Stomach (tissue), 9 donors: ENCODE measurements around the gene CDK17. TPM values are rescaled to one million over a fixed set of nuclear protein-coding genes. Genes with fewer than 3 reads are reported as not detected.

ENCODE experiments used
- DNase-seq, 2 donors: peaks; one replicate each; pipeline versions ENCODE4 v3.0.0 to v3.0.0-alpha.2; 2013 to 2019
- H3K27ac ChIP-seq, 5 donors: fragments of 200-600 bp in 4 of 5; sonication (generic) in 4 of 5; one replicate each; pipeline ENCODE4 v1.5.1; 2013 to 2019; ENCODE audit warnings: mild to moderate bottlenecking in 1 of 5, moderate library complexity in 1 of 5
- H3K27me3 ChIP-seq, 3 donors: fragments of 200-600 bp; sonication (generic); one replicate each; pipeline ENCODE4 v1.5.1; 2017 to 2019; ENCODE audit warnings: mixed run types in 1 of 3
- H3K36me3 ChIP-seq, 4 donors: fragments of 200-600 bp; sonication (generic); 1 replicate in 3 of 4; 2 replicates in 1 of 4; pipeline ENCODE4 v1.5.1; 2016 to 2019
- H3K4me1 ChIP-seq, 4 donors: fragments of 200-600 bp; sonication (generic); one replicate each; pipeline ENCODE4 v1.5.1; 2016 to 2019
- H3K4me3 ChIP-seq, 4 donors: fragments of 200-600 bp; sonication (generic) in 3 of 4; one replicate each; pipeline ENCODE4 v1.5.1; 2016 to 2019; ENCODE audit warnings: mild to moderate bottlenecking in 1 of 4
- H3K9me3 ChIP-seq, 4 donors: fragments of 200-600 bp; sonication (generic); one replicate each; pipeline ENCODE4 v1.5.1; 2016 to 2019
- EP300 ChIP-seq: sonication (generic); formaldehyde crosslinking; IDR thresholded peaks from one replicate; pipeline ENCODE4 v1.6.1; 2017; ENCODE audit warnings: antibody characterized with exemption
- POLR2A ChIP-seq, 4 donors: fragments of 450-650 bp; IDR thresholded peaks; one replicate each; pipeline ENCODE4 v1.6.1; 2016; ENCODE audit warnings: antibody characterized with exemption in 4 of 4, control low read depth in 2 of 4, mild to moderate bottlenecking in 1 of 4, moderate library complexity in 1 of 4
- POLR2AphosphoS5 ChIP-seq, 3 donors: sonication (generic); formaldehyde crosslinking; IDR thresholded peaks; one replicate each; pipeline ENCODE4 v1.6.1; 2016; ENCODE audit warnings: antibody characterized with exemption in 3 of 3
- WGBS, 5 donors: extraction: QIAGEN DNeasy Blood & Tissue Kit in 3 of 5; methylation state at CpG; one replicate each; pipeline versions ENCODE4 v1.1.5 to v1.1.7; 2013 to 2018; 5-methylcytosine and 5-hydroxymethylcytosine counted together
- intact Hi-C: fragments of 100-400 bp; cut with DNase I; formaldehyde crosslinking; loops from one replicate; pipeline ENCODE4 v1.15.1; 2023; ENCODE audit warnings: low total_unique reads
- polyA plus RNA-seq, 3 donors: library from polyadenylated mRNA; stranded (reverse); fragments of 200-250 nt; gene quantifications; one replicate each; pipeline ENCODE4 v1.2.3, GENCODE V29; 2013
- total RNA-seq, 5 donors: library from RNA; depleted of rRNA; stranded (reverse); fragments of >200 nt; gene quantifications; one replicate each; pipeline versions ENCODE4 v1.1.0 to v1.2.3, GENCODE V29; 2014 to 2016
- TF ChIP-seq, protein P1 (sequence below), 7 experiments: fragments of 450-650 bp in 4 of 7; fragments of 200-600 bp in 3 of 7; sonication (generic) in 3 of 7; IDR thresholded peaks; one replicate each; pipeline ENCODE4 v1.5.1; 2016 to 2019; ENCODE audit warnings: antibody characterized with exemption in 7 of 7, control low read depth in 2 of 7, mild to moderate bottlenecking in 1 of 7
- donor health status: healthy with polysubstance abuse.
- donor health status: Bipolar disorder and iron deficiency.
- donor health status: healthy.

Gene CDK17
- total and polyA plus RNA-seq, 8 donors: 5.4 to 137 (median 40.5) TPM

DNA sequence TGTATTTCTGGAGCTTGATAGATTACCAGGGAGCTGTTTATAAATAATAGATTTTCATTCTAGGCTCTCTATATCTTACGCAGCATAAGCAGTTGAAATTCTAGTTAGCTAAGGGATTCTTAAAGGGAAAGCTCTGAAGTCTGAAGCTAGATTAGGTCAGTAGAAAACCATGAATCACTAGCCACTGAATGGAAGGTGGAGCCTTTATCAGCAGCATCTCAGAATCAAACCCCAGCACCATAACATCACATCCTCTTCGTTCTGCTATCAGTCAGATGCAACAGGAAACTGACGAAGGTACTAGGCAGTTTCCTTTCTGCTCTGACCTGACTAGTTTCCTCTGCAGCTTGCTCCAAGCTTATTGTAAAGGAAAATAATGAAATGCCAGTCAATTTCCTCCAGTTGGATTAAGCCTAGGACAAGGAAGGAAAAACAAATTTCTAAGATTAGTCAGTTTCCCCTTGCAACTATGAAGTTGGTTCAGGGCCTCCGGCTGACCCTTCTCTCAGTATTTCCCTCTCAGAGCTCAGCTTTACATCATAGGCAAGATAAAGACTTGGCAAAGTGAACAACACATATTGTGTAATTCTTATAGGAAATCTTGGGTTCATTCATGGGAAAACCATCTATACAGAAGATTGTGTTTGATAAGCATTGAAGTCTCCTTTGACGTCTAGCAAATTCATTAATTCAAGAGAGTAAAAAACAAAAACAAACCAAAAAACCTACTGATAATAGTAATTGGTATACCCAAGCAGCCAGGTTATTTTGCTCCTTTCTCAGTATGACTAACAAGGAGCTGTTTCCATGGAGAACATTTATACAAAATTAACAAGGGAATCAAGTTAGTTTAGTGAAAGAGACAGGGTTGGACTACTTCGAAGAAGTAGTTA is 45.7 kb upstream of the CDK17 start:
- intact Hi-C loops: no loop called here
- peak overlapping the region in 4 of 5 donors; percentile 56 to 75 (median 65) for H3K27ac ChIP-seq
- WGBS, 5 donors: 40 to 49% (median 42%) methylated on average over 6 of the region's 6 CpGs
- DNase-seq: peak in 1 of 2 donors; percentile 84
- H3K4me3 ChIP-seq: no peak overlapping the region
- no peaks in the 10 kb centered on the region for H3K36me3 ChIP-seq
- no peaks in the 10 kb centered on the region for H3K27me3 ChIP-seq
- TF ChIP-seq POLR2AphosphoS5 (IDR thresholded peaks at IDR 0.05): peak; percentile 14 to 69 (median 54)
- TF ChIP-seq, protein P1, sequence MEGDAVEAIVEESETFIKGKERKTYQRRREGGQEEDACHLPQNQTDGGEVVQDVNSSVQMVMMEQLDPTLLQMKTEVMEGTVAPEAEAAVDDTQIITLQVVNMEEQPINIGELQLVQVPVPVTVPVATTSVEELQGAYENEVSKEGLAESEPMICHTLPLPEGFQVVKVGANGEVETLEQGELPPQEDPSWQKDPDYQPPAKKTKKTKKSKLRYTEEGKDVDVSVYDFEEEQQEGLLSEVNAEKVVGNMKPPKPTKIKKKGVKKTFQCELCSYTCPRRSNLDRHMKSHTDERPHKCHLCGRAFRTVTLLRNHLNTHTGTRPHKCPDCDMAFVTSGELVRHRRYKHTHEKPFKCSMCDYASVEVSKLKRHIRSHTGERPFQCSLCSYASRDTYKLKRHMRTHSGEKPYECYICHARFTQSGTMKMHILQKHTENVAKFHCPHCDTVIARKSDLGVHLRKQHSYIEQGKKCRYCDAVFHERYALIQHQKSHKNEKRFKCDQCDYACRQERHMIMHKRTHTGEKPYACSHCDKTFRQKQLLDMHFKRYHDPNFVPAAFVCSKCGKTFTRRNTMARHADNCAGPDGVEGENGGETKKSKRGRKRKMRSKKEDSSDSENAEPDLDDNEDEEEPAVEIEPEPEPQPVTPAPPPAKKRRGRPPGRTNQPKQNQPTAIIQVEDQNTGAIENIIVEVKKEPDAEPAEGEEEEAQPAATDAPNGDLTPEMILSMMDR (IDR thresholded peaks at IDR 0.05): no peak
- peaks cover 0 to 12% (median 0%) of the 10 kb centered on the region in 4 donors for H3K4me1 ChIP-seq
- no peaks in the 10 kb centered on the region for H3K9me3 ChIP-seq

DNA sequence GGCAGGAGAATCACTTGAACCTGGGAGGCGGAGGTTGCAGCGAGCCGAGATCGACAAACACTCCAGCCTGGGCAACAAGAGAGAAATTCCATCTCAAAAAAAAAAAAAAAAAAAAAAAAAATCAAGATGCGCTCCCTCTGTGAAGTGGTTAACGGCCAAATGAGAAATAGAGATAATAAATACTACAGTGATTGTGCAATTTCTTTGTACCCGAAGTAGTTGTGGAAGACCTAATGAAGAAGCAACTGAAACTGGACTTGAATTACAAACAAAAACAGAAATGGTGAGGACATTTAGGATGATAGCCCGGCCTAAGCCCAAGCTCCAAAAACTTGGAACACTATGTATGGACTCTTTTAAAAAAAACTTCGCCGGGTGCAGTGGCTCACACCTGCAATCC is 44.2 kb upstream of the CDK17 start:
- intact Hi-C loops: no loop called here
- H3K9me3 ChIP-seq: no peaks in the 10 kb centered on the region
- H3K27ac ChIP-seq: no peak overlapping the region
- H3K4me3 ChIP-seq: no peak overlapping the region
- H3K27me3 ChIP-seq: no peaks in the 10 kb centered on the region
- 93 to 97% (median 95%) methylated on average over 10 of the region's 10 CpGs for WGBS, 5 donors
- H3K4me1 ChIP-seq: peaks cover 0 to 12% (median 0%) of the 10 kb centered on the region in 4 donors
- H3K36me3 ChIP-seq: no peaks in the 10 kb centered on the region
- no peak for DNase-seq
- TF ChIP-seq POLR2A (IDR thresholded peaks at IDR 0.05): no peak
- TF ChIP-seq EP300: no peak
- no peak for TF ChIP-seq POLR2AphosphoS5 (IDR thresholded peaks at IDR 0.05)
- TF ChIP-seq, protein P1 (IDR thresholded peaks at IDR 0.05): no peak

DNA sequence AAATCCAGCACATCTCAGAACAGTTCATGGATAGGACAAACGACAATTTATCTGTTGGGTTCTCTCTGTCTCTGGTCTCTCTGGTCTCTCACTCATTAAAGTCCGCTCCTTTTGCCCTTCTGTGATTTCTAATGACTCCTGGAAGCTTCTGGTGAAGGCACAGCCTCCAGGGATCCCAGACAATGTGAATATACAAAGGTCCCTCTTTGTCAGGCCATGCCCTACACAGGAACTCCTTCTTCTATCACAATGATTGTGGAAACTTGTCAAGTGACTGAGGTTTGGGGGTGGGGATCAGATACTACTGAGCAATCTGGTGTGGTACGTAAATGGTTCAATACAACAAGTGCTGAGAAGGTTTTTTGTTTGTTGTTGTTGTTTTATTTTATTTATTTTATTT is 42.7 kb upstream of the CDK17 start:
- TF ChIP-seq POLR2A (IDR thresholded peaks at IDR 0.05) (no peak), POLR2AphosphoS5 (IDR thresholded peaks at IDR 0.05) (no peak), EP300 (no peak)
- TF ChIP-seq, protein P1 (IDR thresholded peaks at IDR 0.05): no peak
- no peaks in the 10 kb centered on the region for H3K36me3 ChIP-seq
- no peak overlapping the region for H3K27ac ChIP-seq
- intact Hi-C loops: no loop called here
- peaks cover 0 to 12% (median 2%) of the 10 kb centered on the region in 4 donors for H3K4me1 ChIP-seq
- no peak for DNase-seq
- WGBS, 5 donors: 86 to 95% (median 91%) methylated on average over 3 of the region's 3 CpGs
- H3K4me3 ChIP-seq: no peak overlapping the region
- H3K27me3 ChIP-seq: no peaks in the 10 kb centered on the region
- no peaks in the 10 kb centered on the region for H3K9me3 ChIP-seq

DNA sequence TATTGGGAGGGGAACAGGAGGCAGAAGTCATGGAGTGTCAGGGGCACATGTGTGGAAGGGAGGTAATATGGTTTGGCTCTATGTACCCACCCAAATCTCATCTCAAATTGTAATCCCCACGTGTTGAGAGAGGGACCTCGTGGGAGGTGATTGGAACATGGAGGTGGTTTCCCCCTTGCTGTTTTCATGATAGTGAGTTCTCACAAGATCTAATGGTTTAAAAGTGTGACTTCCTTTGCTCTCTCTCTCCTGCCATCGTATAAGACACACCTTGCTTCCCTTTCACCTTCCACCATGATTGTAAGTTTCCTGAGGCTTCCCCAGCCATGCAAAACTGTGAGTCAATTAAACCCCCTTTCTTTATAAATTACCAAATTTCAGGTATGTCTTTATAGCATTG is 41.6 kb upstream of the CDK17 start:
- no peak for DNase-seq
- no peak overlapping the region for H3K4me3 ChIP-seq
- H3K36me3 ChIP-seq: no peaks in the 10 kb centered on the region
- no peak overlapping the region for H3K27ac ChIP-seq
- intact Hi-C loops: no loop called here
- no peaks in the 10 kb centered on the region for H3K9me3 ChIP-seq
- H3K27me3 ChIP-seq: no peaks in the 10 kb centered on the region
- 65 to 76% (median 71%) methylated on average over 3 of the region's 3 CpGs for WGBS, 5 donors
- peaks cover 0 to 23% (median 3%) of the 10 kb centered on the region in 4 donors for H3K4me1 ChIP-seq
- TF ChIP-seq, protein P1 (IDR thresholded peaks at IDR 0.05): no peak
- TF ChIP-seq POLR2A (IDR thresholded peaks at IDR 0.05) (no peak), EP300 (no peak), POLR2AphosphoS5 (IDR thresholded peaks at IDR 0.05) (no peak)
